DND-41 (cell line): ENCODE results near the gene TMEM178B.
"Not testable (repeated sequence)": the region's sequence is repeated elsewhere in the genome, so short reads cannot be mapped to it uniquely, and the experiment has no call there.

Source experiments
- ATAC-seq: fragments of 200-7000 bp; cut with Tn5 transposase; 3 replicates; pipeline ENCODE4 v1.9.1; 2021; ENCODE audit warnings: low read depth; ENCODE audit not compliant: insufficient read depth
- DNase-seq: peaks from one replicate; pipeline ENCODE4 v3.0.0-alpha.2; 2020
- H2AFZ ChIP-seq: 2 replicates; pipeline ENCODE4 v1.6.0; 2012; ENCODE audit warnings: low read depth, low read length
- H3K27ac ChIP-seq: 2 replicates; pipeline ENCODE4 v1.5.1; 2012; ENCODE audit warnings: low read length, inconsistent platforms
- H3K27me3 ChIP-seq: fragments of 200-600 bp; sonication (generic); 2 replicates; pipeline ENCODE4 v1.6.0; 2012; ENCODE audit warnings: low read length, mild to moderate bottlenecking, inconsistent platforms; ENCODE audit not compliant: insufficient read depth, poor library complexity
- H3K36me3 ChIP-seq: 2 replicates; pipeline ENCODE4 v1.5.1; 2012; ENCODE audit warnings: low read length, inconsistent platforms; ENCODE audit not compliant: insufficient read depth
- H3K4me1 ChIP-seq: 2 replicates; pipeline ENCODE4 v1.5.1; 2012; ENCODE audit warnings: mild to moderate bottlenecking, low read length; ENCODE audit not compliant: insufficient read depth
- H3K4me2 ChIP-seq: 2 replicates; pipeline ENCODE4 v1.6.0; 2012; ENCODE audit warnings: mild to moderate bottlenecking, moderate library complexity, low read length, inconsistent platforms; ENCODE audit not compliant: insufficient read depth
- H3K4me3 ChIP-seq, 2 experiments: fragments of 200-600 bp in 1 of 2; shearing (Covaris generic) in 1 of 2; 2 replicates each; pipeline ENCODE4 v1.5.1; 2012 to 2016; ENCODE audit warnings: inconsistent platforms in 2 of 2, low read length in 2 of 2, mild to moderate bottlenecking in 2 of 2, low read depth in 1 of 2, moderate library complexity in 1 of 2
- H3K79me2 ChIP-seq: 2 replicates; pipeline ENCODE4 v1.6.0; 2012; ENCODE audit warnings: low read length, inconsistent platforms; ENCODE audit not compliant: insufficient read depth
- H3K9ac ChIP-seq: 2 replicates; pipeline ENCODE4 v1.6.0; 2012; ENCODE audit warnings: low read depth, mild to moderate bottlenecking, inconsistent platforms, low read length, moderate library complexity
- H3K9me3 ChIP-seq: 2 replicates; pipeline ENCODE4 v1.5.1; 2012; ENCODE audit warnings: low read length, moderate library complexity, mild to moderate bottlenecking, inconsistent platforms; ENCODE audit not compliant: insufficient read depth, severe bottlenecking
- H4K20me1 ChIP-seq: 2 replicates; pipeline ENCODE4 v1.6.0; 2012; ENCODE audit warnings: low read length; ENCODE audit not compliant: insufficient read depth
- EZH2 ChIP-seq: IDR thresholded peaks from 3 replicates; pipeline ENCODE4 v1.6.1; 2012; ENCODE audit warnings: borderline replicate concordance, low read depth, mild to moderate bottlenecking, moderate library complexity, low read length, inconsistent platforms; ENCODE audit not compliant: severe bottlenecking
- TF ChIP-seq, protein P1 (sequence below): IDR thresholded peaks from 2 replicates; pipeline ENCODE4 v1.5.1; 2012; ENCODE audit warnings: borderline replicate concordance, low read length, moderate library complexity, mild to moderate bottlenecking; ENCODE audit not compliant: poor library complexity, severe bottlenecking; ENCODE audit errors: extremely low read depth

TMEM178B gene

GRCh38 chr7:141191277-141191676 is 117.4 kb downstream of the TMEM178B start:
- H3K9me3 ChIP-seq, result no peaks in the 10 kb centered on the region
- no peaks in the 10 kb centered on the region for H3K36me3 ChIP-seq
- H3K27me3 ChIP-seq, result no peaks in the 10 kb centered on the region
- H3K4me3 ChIP-seq, result no peak overlapping the region
- no peak overlapping the region for H2AFZ ChIP-seq
- H3K4me2 ChIP-seq, result no peak overlapping the region
- TF ChIP-seq, protein P1, sequence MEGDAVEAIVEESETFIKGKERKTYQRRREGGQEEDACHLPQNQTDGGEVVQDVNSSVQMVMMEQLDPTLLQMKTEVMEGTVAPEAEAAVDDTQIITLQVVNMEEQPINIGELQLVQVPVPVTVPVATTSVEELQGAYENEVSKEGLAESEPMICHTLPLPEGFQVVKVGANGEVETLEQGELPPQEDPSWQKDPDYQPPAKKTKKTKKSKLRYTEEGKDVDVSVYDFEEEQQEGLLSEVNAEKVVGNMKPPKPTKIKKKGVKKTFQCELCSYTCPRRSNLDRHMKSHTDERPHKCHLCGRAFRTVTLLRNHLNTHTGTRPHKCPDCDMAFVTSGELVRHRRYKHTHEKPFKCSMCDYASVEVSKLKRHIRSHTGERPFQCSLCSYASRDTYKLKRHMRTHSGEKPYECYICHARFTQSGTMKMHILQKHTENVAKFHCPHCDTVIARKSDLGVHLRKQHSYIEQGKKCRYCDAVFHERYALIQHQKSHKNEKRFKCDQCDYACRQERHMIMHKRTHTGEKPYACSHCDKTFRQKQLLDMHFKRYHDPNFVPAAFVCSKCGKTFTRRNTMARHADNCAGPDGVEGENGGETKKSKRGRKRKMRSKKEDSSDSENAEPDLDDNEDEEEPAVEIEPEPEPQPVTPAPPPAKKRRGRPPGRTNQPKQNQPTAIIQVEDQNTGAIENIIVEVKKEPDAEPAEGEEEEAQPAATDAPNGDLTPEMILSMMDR, result no peak
- TF ChIP-seq EZH2, result no peak
- no peak overlapping the region for H3K27ac ChIP-seq
- ATAC-seq, result no peak
- no peaks in the 10 kb centered on the region for H3K4me1 ChIP-seq
- H4K20me1 ChIP-seq, result no peaks in the 10 kb centered on the region
- DNase-seq, result no peak
- no peak overlapping the region for H3K9ac ChIP-seq
- no peaks in the 10 kb centered on the region for H3K79me2 ChIP-seq

DNA sequence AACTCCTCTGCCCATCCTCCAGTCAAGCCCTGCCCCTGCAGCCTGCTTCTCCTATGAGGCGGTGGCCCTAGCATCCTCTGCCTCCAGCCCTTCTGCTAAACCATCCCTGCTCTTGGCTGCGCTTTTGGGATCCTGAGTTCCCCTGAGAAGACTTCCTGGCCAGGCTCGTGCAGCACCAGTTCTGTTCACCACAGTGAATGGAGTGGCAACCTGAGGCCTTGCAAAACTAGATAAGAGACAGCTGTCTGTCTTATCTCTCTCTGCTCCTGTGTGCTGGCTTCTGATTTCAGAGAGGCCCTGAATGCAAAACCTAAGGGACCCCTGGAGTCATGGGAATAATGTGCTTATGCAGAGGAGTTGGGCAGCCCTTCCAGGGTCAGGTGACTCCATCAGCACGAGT is 119.2 kb downstream of the TMEM178B start:
- no peaks in the 10 kb centered on the region for H3K9me3 ChIP-seq
- H3K4me3 ChIP-seq, result no peak overlapping the region
- H4K20me1 ChIP-seq, result no peaks in the 10 kb centered on the region
- no peak for ATAC-seq
- H3K4me2 ChIP-seq, result no peak overlapping the region
- TF ChIP-seq EZH2, result no peak
- TF ChIP-seq, protein P1, result no peak
- no peak overlapping the region for H3K27ac ChIP-seq
- H2AFZ ChIP-seq, result no peak overlapping the region
- no peaks in the 10 kb centered on the region for H3K4me1 ChIP-seq
- H3K9ac ChIP-seq, result no peak overlapping the region
- H3K27me3 ChIP-seq, result no peaks in the 10 kb centered on the region
- no peak for DNase-seq
- no peaks in the 10 kb centered on the region for H3K79me2 ChIP-seq
- H3K36me3 ChIP-seq, result no peaks in the 10 kb centered on the region

GRCh38 chr7:141195722-141196121 is 121.9 kb downstream of the TMEM178B start:
- not testable (repeated sequence) for H2AFZ ChIP-seq, H3K27me3 ChIP-seq, H3K9me3 ChIP-seq, H3K9ac ChIP-seq, H3K27ac ChIP-seq, H4K20me1 ChIP-seq, H3K4me1 ChIP-seq, H3K36me3 ChIP-seq, H3K79me2 ChIP-seq, H3K4me2 ChIP-seq, ATAC-seq, H3K4me3 ChIP-seq, DNase-seq

DNA sequence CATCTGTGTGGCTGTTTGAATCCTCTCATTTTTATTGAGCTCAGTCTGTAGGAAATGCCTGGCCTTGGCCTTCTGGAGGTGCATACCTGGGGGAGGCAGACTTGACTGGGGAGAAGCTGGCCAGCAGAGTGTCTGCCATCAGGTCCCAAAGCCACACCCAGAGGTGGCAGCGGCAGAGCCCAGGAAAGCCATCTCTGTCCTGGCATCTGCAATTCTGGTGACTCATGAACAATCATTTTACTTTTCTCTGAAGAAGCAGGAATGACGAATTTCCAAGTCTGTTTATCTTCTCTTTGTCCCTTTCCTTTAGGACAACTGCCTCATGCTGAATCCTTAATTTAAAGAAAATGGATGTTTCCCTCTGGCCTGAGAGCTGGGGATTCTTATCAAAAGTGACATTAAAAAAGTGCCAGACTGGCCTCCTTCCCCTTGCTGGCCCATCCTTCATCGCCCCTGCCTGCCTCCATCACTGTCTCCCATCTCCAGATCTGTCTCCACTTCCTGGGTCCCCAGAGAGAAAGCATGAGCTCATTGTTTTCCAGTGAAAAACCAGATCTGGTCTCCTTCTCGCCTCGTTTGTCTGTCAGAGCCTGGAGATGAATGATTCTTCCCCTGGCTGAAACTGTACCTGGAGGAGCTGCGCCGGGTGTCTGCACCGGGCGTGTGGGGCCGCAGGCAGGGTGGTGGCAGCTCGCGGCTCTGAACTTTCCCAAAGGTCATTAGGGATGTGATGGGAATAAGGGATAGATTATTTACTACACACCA is 124.5 kb downstream of the TMEM178B start:
- ATAC-seq (no peak), DNase-seq (no peak)
- Histone ChIP-seq H3K4me3 (no peak overlapping the region), H3K36me3 (no peaks in the 10 kb centered on the region), H2AFZ (no peak overlapping the region), H3K9ac (no peak overlapping the region), H3K9me3 (no peaks in the 10 kb centered on the region), H3K4me1 (no peaks in the 10 kb centered on the region), H3K79me2 (no peaks in the 10 kb centered on the region), H3K27ac (no peak overlapping the region), H3K4me2 (no peak overlapping the region), H3K27me3 (no peaks in the 10 kb centered on the region), H4K20me1 (no peaks in the 10 kb centered on the region)
- TF ChIP-seq, protein P1, result no peak
- no peak for TF ChIP-seq EZH2
